ENCODE measurements around the gene LRRC32. TPM values are rescaled to one million over a fixed set of nuclear protein-coding genes. Genes with fewer than 3 reads are reported as not detected.

Gene LRRC32
- total and polyA plus RNA-seq, 2 experiments from 2014 or later: 4.0 to 7.9 TPM

- in situ Hi-C loops (cut with MboI): no loop called here
- H3K79me2 ChIP-seq (ENCODE audit: insufficient read depth): no peaks in the 10 kb centered on the region
Observed at GRCh38 chr11:76628408-76628947, 42.1 kb downstream of the LRRC32 start.

GRCh38 chr11:76627606-76628005 lies 42.9 kb downstream of the LRRC32 start:
- Histone ChIP-seq H3K27me3 (replicated peaks; ENCODE audit: insufficient read depth) (no peaks in the 10 kb centered on the region), H3K79me2 (ENCODE audit: insufficient read depth) (no peaks in the 10 kb centered on the region), H3K36me3 (ENCODE audit: low read depth) (no peaks in the 10 kb centered on the region), H2AFZ (no peak overlapping the region), H3K4me3 (no peak overlapping the region), H3K9me2 (ENCODE audit: insufficient read depth) (no peaks in the 10 kb centered on the region), H3K4me2 (ENCODE audit: unreplicated experiment) (no peak overlapping the region), H3K9ac (no peak overlapping the region), H3K9me3 (ENCODE audit: low read depth) (no peaks in the 10 kb centered on the region), H3K27ac (no peak overlapping the region), H3F3A (ENCODE audit: insufficient read depth) (no peaks in the 10 kb centered on the region), H4K20me1 (ENCODE audit: insufficient read depth) (no peaks in the 10 kb centered on the region), H3K4me1 (ENCODE audit: insufficient read depth) (peaks cover 7% of the 10 kb centered on the region; the same call in 1 of the 2 replicates)
- no peak for DNase-seq
- in situ Hi-C loops (cut with MboI): no loop called here
- TF ChIP-seq EZH2 (IDR thresholded peaks at IDR 0.05; ENCODE audit: insufficient read depth, poor library complexity, severe bottlenecking) (no peak), EZH2phosphoT487 (IDR thresholded peaks at IDR 0.05; ENCODE audit: insufficient read depth, low read depth) (no peak)
- 93 to 94% methylated on average over 7 of the region's 7 CpGs for WGBS, 2 experiments (ENCODE audit: low coverage in 1 of 2, low lambda C conversion rate in 2 of 2, missing lambda C conversion rate in 2 of 2)

More at GRCh38 chr11:76628408-76628947, 42.1 kb downstream of the LRRC32 start:
- Histone ChIP-seq H3K4me2 (ENCODE audit: unreplicated experiment) (no peak overlapping the region), H3F3A (ENCODE audit: insufficient read depth) (no peaks in the 10 kb centered on the region), H3K36me3 (ENCODE audit: low read depth) (no peaks in the 10 kb centered on the region), H2AFZ (no peak overlapping the region), H4K20me1 (ENCODE audit: insufficient read depth) (no peaks in the 10 kb centered on the region), H3K9me3 (ENCODE audit: low read depth) (no peaks in the 10 kb centered on the region), H3K9ac (no peak overlapping the region), H3K4me3 (no peak overlapping the region), H3K27me3 (replicated peaks; ENCODE audit: insufficient read depth) (no peaks in the 10 kb centered on the region), H3K4me1 (ENCODE audit: insufficient read depth) (peaks cover 7% of the 10 kb centered on the region; the same call in 1 of the 2 replicates), H3K27ac (no peak overlapping the region), H3K9me2 (ENCODE audit: insufficient read depth) (no peaks in the 10 kb centered on the region)
- DNase-seq: no peak
- 89 to 96% methylated on average over 8 of the region's 8 CpGs for WGBS, 2 experiments (ENCODE audit: low coverage in 1 of 2, low lambda C conversion rate in 2 of 2, missing lambda C conversion rate in 2 of 2)
- TF ChIP-seq EZH2 (IDR thresholded peaks at IDR 0.05; ENCODE audit: insufficient read depth, poor library complexity, severe bottlenecking): no peak
- TF ChIP-seq EZH2phosphoT487 (IDR thresholded peaks at IDR 0.05; ENCODE audit: insufficient read depth, low read depth): no peak

GRCh38 chr11:76626921-76627401 lies 43.6 kb downstream of the LRRC32 start:
- peak; percentile 22 for DNase-seq

DNA sequence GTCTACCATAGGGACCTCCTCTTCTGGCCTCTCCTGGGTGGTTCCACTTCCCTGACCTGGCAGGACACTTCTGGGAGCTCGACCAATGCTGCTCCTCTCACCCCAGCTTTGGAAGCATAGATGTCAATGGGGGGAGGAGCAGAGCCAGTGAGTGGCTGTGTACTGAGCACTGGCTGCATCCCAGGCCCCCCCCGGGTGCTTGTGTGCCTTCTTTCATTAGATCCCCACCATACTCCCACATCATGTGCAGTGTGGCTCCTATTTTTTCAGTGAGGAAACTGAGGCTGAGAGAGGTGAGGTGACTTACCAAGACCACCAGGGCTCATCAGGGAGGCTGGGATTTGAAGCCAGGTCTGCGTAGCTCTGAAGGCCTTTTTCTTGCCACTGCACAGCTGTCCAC lies 44.3 kb downstream of the LRRC32 start:
- DNase-seq: no peak
- Histone ChIP-seq H3F3A (ENCODE audit: insufficient read depth) (no peaks in the 10 kb centered on the region), H3K4me3 (no peak overlapping the region), H3K27ac (no peak overlapping the region), H4K20me1 (ENCODE audit: insufficient read depth) (no peaks in the 10 kb centered on the region), H3K9ac (no peak overlapping the region), H3K4me1 (ENCODE audit: insufficient read depth) (peaks cover 8% of the 10 kb centered on the region; the same call in 1 of the 2 replicates), H3K4me2 (ENCODE audit: unreplicated experiment) (no peak overlapping the region), H3K79me2 (ENCODE audit: insufficient read depth) (no peaks in the 10 kb centered on the region), H3K9me2 (ENCODE audit: insufficient read depth) (no peaks in the 10 kb centered on the region), H3K36me3 (ENCODE audit: low read depth) (no peaks in the 10 kb centered on the region), H3K9me3 (ENCODE audit: low read depth) (no peaks in the 10 kb centered on the region), H2AFZ (no peak overlapping the region), H3K27me3 (replicated peaks; ENCODE audit: insufficient read depth) (no peaks in the 10 kb centered on the region)
- TF ChIP-seq EZH2 (IDR thresholded peaks at IDR 0.05; ENCODE audit: insufficient read depth, poor library complexity, severe bottlenecking): no peak
- TF ChIP-seq EZH2phosphoT487 (IDR thresholded peaks at IDR 0.05; ENCODE audit: insufficient read depth, low read depth): no peak
- in situ Hi-C loops (cut with MboI): no loop called here
- whole genome bisulfite sequencing, 2 experiments (ENCODE audit: low coverage in 1 of 2, low lambda C conversion rate in 2 of 2, missing lambda C conversion rate in 2 of 2): 73 to 92% methylated on average over 3 of the region's 3 CpGs

More at GRCh38 chr11:76626921-76627401, 43.6 kb downstream of the LRRC32 start:
- Histone ChIP-seq H4K20me1 (ENCODE audit: insufficient read depth) (no peaks in the 10 kb centered on the region), H3F3A (ENCODE audit: insufficient read depth) (no peaks in the 10 kb centered on the region), H3K9me2 (ENCODE audit: insufficient read depth) (no peaks in the 10 kb centered on the region), H3K4me3 (no peak overlapping the region), H3K27me3 (replicated peaks; ENCODE audit: insufficient read depth) (no peaks in the 10 kb centered on the region), H3K9me3 (ENCODE audit: low read depth) (no peaks in the 10 kb centered on the region), H3K4me1 (ENCODE audit: insufficient read depth) (peaks cover 7% of the 10 kb centered on the region; the same call in 1 of the 2 replicates), H3K9ac (no peak overlapping the region), H3K79me2 (ENCODE audit: insufficient read depth) (no peaks in the 10 kb centered on the region), H2AFZ (no peak overlapping the region), H3K36me3 (ENCODE audit: low read depth) (no peaks in the 10 kb centered on the region), H3K4me2 (ENCODE audit: unreplicated experiment) (no peak overlapping the region), H3K27ac (no peak overlapping the region)
- in situ Hi-C loops (cut with MboI): no loop called here
- TF ChIP-seq EZH2 (IDR thresholded peaks at IDR 0.05; ENCODE audit: insufficient read depth, poor library complexity, severe bottlenecking) (no peak), EZH2phosphoT487 (IDR thresholded peaks at IDR 0.05; ENCODE audit: insufficient read depth, low read depth) (no peak)
- 84 to 90% methylated on average over 6 of the region's 6 CpGs for WGBS, 2 experiments (ENCODE audit: low coverage in 1 of 2, low lambda C conversion rate in 2 of 2, missing lambda C conversion rate in 2 of 2)

Data from GM23248 (cell line).